Astrocyte of the hippocampus (primary cell): ENCODE data around the gene ZNF10.

Source experiments
- DNase-seq: peaks from one replicate; pipeline ENCODE4 v3.0.0; 2011; ENCODE audit warnings: low read depth, low spot score

Gene ZNF10

DNA sequence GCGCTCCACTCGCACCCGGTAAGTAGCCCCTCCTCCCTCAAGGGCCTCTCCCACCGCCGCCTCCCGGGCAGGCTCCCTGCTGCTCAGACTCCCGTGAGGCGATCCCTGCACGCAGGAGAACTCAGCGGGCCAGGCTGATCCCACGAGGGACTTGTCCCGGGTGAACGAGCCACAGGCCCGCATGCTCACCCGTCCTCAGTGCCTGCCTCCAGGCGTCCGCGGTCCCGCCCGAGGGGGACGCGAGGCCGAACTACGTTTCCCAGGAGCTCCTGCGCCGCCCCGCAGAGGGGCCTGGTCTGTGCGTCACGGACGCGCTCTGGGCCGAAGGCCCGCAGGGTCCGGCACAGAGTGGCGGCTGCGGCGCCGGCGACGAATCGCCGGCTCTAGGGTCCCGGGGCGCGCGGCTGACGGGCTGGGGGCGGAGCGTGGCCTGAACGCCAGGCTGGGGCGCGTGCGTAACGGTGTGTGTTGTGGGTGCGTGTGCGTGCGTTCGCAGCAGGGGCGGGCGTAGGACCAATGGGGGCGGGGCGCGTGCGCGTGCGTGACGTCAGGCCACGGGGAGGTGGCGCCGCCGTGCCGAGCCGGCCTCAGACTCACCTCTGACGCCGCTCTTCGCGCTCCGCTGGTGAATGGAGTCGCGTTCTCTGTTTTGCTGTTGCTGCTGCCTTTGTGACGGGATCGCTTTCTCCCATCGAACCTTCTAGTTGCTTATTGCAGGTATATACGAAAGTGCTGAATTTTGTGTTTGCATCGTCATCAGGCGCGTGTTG is at the start of gene ZNF10, which contains the start of gene ZNF891:
Gene ZNF10 (plus strand): TSS at position 590 of the 770 bp plus-strand sequence. CDS start 13,866 bp downstream, outside the sequence.
Gene ZNF891 (minus strand): TSS at position 237 of the 770 bp plus-strand sequence. CDS start 8,356 bp downstream, outside the sequence.
- DNase-seq = peak; percentile 99

DNA sequence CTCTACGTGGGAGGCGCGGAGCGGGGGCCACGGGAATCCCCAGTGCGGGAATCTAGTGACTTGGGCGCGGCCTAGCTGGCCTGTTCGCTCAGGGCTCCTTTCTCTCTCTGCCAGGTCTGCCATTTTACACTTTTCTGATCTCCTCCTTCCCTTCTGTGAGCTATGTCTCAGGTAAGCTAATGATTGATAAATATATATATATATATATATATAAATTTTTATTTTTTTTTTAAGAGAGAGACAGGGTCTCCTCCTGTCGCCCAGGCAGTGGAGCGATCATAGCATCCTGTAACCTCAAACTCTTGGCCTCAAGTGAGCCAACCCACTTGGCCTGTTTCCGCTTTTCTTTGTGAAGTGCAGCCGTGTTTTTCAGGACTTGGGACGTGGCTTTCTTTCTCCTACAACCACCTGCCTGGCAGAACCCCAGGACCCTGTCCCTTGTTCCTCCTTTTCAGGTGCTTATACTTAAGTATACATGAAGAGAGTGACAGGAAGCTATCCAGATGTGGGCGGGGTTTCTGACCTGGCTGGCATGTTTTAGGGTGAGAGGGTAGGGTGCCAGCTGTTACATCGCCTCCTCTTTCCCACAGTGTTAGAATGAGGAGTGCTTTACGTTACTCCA is 49.2 kb upstream of the ZNF10 start:
- DNase-seq = peak; percentile 19

DNA sequence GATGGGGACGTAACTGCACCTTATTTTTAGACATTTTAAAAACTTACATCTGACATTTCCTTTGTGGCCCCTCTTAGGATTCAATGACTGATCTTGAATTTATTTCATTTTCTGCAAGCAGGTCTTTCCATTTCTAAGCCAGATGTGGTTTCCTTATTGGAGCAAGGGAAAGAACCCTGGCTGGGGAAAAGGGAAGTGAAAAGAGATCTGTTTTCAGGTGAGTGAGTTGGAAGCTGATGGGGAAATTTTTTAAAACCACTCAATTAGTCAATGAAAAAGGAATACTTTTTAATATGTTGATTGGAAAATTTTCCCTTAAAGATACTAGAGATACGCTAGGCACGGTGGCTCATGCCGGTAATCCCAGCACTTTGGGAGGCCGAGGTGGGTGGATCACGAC is 47.1 kb upstream of the ZNF10 start:
- no peak for DNase-seq

DNA sequence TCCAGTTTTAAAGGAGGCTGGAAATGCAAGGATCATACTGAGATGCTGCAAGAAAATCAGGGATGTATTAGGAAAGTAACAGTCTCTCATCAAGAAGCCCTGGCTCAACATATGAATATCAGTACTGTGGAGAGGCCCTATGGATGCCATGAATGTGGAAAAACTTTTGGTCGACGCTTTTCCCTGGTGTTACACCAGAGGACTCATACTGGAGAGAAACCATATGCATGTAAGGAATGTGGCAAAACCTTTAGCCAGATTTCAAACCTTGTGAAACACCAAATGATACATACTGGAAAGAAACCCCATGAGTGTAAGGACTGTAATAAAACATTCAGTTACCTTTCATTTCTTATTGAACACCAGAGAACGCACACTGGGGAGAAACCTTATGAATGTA is 24.8 kb upstream of the ZNF10 start:
- peak; percentile 5 for DNase-seq

DNA sequence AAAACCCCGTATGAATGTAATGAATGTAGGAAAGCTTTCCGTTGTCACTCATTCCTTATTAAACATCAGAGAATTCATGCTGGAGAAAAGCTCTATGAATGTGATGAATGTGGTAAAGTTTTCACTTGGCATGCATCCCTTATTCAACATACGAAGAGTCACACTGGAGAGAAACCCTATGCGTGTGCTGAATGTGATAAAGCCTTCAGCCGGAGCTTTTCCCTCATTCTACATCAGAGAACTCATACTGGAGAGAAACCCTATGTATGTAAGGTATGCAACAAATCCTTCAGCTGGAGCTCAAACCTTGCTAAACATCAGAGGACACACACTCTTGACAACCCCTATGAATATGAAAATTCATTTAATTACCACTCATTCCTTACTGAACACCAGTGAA is 24.2 kb upstream of the ZNF10 start:
- DNase-seq = peak; percentile 7

DNA sequence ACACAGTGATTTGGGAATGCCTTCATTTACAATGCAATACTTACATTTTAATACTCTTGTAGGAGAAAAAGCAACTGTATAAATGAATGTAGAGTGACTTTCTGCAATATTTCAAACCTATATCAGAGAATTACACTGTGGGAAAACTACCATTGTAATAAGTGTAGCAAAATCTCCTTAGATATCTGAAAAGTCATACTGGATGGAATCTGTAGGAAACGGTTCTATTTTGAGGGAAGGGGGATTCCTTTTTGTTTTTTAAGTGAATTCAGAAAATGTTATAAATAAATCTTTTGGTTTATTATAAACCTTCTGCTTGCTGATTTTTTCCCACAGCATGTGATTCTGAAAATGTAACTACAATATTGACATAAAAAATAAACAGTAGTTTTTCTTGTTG is 23.3 kb upstream of the ZNF10 start:
- DNase-seq = no peak

DNA sequence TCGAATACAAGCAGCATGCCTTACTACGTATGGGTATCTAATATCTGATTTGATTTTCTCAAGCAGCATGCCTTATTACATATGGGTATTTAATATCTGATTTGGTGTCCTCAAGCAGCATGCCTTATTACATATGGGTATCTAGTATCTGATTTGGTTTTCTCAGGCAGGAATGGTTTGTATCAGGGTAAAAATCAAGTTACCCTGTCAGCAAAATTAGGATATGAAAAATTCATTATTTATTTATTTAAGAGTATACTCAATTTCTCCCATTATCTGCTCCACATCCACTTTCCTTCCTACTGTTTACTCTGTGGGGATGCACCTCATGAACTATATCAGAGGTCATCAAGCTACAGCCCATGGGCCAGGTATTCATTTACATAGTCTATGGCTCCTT is 22.3 kb upstream of the ZNF10 start:
- DNase-seq = no peak

DNA sequence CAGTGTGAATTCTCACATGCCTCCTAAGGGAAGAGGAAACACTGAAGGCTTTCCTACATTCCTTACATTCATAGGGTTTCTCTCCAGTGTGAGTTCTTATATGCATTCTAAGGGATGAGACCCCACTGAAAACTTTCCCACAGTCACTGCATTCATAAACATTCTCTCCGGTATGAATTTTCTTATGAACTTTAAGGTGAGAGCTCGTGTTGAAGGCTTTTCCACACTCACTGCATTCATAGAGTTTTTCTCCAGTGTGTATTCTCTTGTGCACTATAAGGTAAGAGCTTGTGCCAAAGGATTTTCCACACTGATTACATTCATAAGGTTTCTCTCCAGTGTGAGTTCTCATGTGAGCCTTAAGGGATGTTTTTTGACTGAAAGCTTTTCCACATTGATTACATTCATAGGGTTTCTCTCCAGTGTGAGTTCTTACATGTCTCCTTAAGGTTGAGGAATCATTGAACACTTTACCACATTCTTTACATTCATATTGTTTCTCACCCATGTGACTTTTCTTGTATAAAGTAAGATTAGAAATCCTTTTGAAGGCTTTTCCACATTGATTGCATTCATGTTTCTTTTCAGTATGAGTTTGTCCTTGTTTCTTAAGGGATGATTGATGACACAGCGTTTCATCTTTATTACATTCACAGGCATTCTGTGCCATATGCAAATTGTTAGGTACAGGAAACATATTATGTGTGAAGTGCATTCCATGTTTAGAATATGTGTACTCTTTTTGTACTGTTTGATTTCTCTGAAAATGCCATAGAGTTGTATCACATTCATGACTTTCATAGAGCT is 9.8 kb upstream of the ZNF10 start:
- DNase-seq = no peak

DNA sequence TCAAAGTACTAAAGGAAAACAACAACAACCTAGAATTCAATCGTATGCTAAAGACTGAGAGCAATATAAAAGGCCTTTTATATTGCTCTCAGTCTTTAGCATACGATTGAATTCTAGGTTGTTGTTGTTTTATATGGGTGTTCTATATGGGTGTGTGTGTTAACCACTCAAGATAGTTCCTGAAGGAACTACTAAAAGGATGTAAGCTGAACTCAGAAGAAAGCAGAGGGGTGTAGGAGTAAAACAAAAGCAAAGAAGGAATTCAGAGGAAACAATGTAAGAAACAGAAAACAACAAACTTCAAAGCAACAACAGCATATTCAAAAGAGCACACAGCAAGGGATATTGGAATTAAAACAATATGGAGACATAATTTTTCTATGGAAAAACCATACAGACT is 5.8 kb upstream of the ZNF10 start:
- DNase-seq = no peak

DNA sequence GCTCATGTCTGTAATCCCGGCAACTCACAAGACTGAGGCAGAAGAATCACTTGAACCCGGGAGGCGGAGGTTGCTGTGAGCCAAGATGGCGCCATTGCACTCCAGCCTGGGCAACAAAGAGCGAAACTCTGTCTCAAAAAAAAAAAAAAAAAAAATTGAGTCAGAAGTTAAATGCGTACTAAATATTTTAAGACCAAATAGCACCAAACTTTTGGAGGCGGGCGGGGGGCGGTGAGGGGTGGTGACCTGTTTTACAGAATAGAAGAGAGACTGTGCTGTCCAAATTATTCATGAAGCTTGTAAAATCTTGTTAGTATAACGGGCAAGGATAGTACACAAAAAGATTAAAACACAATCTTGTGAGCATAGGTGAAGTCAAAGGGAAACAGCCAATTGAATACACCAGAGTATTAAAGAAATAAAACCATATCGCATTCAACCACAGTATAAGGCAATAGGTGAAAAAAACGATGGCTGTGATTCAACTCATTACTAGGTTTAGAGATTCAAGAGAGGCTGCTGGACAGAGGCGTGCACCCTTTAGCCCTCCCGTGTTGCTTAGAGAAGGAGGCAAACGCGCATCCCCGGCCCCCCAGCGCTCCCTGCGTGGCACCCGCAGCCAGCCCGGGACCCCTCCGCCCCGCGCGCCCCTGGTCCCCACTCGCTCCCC is 924 bp upstream of the ZNF10 start:
- DNase-seq = no peak

DNA sequence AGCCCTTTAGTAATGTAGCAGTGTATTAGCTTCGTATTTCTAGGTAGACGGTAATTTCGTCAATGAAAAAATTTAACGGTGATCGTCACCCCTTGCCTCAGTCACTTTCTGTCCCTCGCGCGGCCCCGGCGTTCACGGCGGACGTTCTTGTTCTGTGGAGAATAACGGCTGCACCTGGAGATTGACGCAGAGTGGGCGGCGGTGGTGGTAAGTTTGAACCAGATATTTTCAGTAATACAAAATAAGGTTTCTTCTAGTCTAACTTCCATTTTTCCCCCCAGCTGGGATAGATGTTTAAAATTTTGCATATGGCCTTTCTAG is 341 bp downstream of the ZNF10 start:
- no peak for DNase-seq

DNA sequence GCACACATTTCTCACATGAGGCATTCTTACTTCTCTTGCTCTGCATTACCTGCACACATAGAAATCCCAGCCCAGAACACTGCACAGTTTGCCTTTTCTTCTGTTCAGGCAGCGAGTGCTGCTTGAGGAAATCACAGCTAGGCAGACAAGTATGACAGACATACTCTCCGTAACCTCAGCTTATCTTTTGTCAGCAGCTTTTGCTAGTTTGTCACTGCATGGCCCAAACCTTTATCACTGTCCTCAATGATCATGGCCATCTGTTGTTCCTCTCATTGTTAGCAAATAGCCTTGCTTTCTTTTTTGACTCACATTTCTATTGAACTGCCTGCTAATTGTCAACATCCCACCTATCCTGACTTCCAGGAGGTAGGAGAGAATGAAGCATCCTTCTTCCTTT is 5.3 kb downstream of the ZNF10 start:
- no peak for DNase-seq

DNA sequence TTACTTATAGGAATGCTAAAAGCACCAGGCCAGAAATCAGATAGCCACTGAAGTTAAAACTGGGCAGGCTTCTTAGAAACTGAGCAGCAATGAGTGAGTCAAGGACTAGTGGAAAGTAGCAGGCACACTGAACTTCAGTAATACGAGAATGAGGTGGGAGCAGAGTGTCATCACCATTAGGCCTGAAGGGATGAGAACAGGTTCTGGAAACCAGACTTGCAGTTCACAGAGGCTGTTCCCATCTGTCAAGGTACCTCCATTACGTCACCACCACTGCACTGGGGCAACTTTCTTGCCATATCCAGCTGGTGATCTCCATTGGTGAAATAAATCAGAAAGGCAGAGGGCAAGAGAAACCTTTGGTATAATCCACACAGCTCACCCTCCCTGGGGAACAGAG is 15.6 kb downstream of the ZNF10 start:
- no peak for DNase-seq

DNA sequence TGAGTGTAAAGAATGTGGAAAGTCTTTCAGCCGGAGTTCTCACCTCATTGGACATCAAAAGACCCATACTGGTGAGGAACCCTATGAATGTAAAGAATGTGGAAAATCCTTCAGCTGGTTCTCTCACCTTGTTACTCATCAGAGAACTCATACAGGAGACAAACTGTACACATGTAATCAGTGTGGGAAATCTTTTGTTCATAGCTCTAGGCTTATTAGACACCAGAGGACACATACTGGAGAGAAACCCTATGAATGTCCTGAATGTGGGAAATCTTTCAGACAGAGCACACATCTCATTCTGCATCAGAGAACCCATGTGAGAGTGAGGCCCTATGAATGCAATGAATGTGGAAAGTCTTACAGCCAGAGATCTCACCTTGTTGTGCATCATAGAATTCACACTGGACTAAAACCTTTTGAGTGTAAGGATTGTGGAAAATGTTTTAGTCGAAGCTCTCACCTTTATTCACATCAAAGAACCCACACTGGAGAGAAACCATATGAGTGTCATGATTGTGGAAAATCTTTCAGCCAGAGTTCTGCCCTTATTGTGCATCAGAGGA is 25.8 kb downstream of the ZNF10 start:
- DNase-seq = no peak

DNA sequence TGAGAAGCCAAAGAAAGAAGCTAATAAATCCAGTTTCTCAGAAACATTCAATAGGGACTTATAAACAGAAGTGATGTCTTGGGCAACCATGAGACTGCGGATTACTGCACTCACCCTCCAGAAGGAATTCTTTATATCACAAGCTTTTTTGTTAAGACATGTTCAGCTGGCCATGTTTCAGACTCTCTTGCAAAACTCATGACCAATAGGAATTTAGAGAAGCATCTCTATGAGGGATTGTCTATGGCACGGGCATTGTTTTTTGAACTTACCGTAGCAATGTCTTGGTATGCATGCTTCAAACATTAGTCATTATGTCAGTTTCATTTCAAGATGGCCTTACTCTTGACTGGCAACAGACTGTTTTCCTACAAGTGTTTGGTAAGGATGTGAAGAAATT is 35.3 kb downstream of the ZNF10 start:
- DNase-seq = no peak

DNA sequence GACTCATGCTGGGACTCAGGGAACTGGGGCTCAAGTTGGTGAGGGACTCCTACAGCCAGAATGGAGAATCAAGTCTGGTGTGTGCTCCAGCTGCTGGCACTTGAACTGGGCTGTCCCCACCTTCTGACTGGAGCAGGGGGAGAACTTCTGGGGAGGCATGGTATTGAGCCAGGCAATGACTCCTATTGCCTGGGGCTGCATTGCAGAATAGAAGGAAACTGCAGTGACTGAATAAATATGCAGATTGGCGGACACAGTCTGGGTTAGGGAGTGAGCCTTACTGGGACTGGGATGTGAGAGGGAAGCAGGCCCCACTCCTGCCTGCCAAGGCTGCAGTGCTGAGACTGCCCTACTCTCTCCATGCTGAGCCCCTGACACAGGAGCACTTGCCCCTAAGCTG is 42.1 kb downstream of the ZNF10 start:
- DNase-seq = no peak

DNA sequence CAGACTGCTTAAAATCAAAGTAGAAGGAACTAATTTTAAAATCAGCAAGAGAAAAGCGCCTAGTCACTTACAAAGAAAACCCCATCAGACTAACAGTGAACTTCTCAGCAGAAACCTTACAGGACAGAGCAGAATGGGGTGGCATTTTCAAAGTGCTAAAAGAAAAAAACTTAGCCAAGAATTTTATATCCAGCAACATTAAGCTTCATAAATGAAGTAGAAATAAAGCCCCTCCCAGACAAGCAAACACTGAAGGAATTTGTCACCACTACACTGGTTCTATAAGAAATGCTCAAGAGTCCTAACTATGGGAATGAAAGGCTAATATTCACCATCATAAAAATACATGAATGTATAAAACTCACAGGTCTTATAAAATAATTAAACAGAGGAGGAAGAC is 44.5 kb downstream of the ZNF10 start:
- DNase-seq = no peak

DNA sequence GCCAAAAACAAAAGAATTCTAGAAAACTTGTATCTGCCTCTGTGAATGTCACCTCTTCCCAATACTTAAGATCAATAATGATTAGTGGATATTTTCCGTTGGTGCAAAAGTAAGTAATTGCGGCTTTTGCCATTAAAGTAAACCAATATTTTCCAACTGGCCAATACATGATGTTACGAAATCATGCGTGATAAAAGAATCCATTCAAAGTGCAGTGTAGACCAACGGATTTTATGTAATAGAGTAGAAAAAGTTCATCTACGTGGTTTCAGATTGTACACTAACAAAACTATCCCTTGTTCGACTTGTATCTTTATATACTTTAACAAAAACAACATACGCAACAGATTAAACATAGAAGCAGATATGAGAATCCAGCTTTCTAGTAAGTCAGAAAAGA is 50.2 kb downstream of the ZNF10 start:
- DNase-seq = no peak

DNA sequence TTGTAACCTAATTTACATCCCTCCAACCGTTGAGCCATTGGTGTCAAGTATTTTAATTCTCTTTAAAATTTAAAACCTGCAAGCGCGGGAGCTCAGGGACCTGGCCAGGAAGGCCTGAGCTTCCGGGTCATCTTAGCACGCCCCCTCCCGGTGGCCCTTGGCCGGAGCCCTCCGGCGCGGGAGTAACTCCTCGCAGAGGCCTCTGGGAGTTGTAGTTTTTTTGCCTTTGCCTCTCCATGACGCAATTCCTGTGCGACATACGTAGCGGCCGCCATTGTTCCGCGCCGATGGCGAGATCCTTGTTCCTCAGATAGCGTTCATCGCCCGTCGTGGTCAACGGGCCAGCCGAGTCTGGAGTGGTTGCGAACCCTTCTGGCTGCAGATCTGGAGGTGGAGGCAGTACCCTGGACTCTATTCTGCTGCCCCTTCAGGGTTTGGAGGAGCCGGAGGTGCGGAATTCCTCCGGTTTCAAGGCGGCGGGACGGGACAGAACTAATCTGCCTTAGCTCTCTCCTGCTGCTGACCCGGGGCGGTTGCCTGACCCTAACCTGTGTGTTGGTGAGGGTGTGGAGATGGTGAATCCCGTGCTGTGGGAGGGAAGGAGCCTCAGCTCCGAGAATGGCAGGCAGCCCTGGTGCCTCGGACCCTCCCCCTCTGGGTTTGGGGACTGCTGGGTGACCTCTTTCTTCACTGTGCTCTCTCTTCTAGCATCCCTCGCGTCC is 51.0 kb downstream of the ZNF10 start, which contains the start of gene ZNF268:
Gene ZNF268 (plus strand): TSS at position 258 of the 722 bp plus-strand sequence. CDS start 503 bp downstream, outside the sequence.
- peak; percentile 97 for DNase-seq

DNA sequence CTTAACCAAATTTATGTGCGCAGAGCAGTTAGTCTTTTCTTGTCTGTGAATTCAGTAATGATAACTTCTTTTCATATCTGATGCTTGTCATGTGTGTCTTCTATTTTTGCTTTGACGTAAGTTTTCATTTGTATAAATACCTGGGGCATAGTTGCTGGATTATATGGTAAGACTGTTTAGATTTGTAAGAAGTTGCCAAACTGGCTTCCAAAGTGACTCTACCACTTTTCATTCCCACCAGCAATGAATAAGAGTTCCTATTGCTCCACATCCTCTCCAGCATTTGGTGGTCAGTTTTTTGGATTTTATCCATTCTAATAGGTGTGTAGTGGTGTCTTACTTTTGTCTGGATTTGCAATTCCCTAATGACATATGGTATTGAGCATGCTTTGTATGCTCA is 59.7 kb downstream of the ZNF10 start:
- DNase-seq = no peak

DNA sequence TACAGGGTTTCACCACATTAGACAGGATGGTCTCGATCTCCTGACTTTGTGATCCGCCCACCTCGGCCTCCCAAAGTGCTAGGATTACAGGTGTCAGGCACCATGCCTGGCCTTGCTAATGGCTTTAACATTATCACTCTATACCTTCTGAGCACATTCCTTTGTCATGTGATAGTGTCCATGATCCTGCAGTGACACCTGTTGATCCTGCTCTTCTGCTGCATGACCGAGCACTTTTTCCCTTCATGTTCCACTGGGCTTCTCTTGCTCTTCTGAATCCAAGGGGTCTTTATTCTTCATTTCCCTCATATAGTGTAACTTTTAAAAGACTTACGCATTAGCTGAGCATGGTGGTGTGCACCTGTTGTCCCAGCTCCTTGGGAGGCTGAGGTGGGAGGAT is 62.4 kb downstream of the ZNF10 start:
- no peak for DNase-seq
